ENCODE data around the gene ADAMTS6. TPM values are rescaled to one million over a fixed set of nuclear protein-coding genes. Genes with fewer than 3 reads are reported as not detected.

Gene ADAMTS6
- total RNA-seq = 1.7 and 2.9 TPM in 2 replicates

GRCh38 chr5:65481635-65482295 is at the start of gene ADAMTS6:
TSS of gene ADAMTS6 (minus strand) at chr5:65481920. CDS start at chr5:65473673, 8,247 bp downstream.

Other genes with a start within 250 kb of the ADAMTS6 start
- 1.6 and 6.3 TPM in 2 replicates for gene CENPK, start 81.2 kb upstream of the ADAMTS6 start, total RNA-seq
- gene PPWD1, start 81.4 kb upstream of the ADAMTS6 start, total RNA-seq = 17.9 and 23.2 TPM in 2 replicates
- gene TRIM23, start 142.4 kb upstream of the ADAMTS6 start, total RNA-seq = 8.1 and 10.9 TPM in 2 replicates
- 0.81 and 3.7 TPM in 2 replicates for gene SHLD3, start 143.1 kb upstream of the ADAMTS6 start, total RNA-seq
- 7.3 and 7.6 TPM in 2 replicates for gene TRAPPC13, start 143.1 kb upstream of the ADAMTS6 start, total RNA-seq
- gene SGTB, start 240.2 kb upstream of the ADAMTS6 start, total RNA-seq = 11.0 and 11.2 TPM in 2 replicates
- 10.1 and 21.2 TPM in 2 replicates for gene NLN, start 240.3 kb upstream of the ADAMTS6 start, total RNA-seq